Caco-2 (cell line): ENCODE data around the gene GABRB1. TPM values are rescaled to one million over a fixed set of nuclear protein-coding genes. Genes with fewer than 3 reads are reported as not detected.

ENCODE experiments used
- BruUV-seq: library from RNA; stranded (reverse); fragments of 400-500 nt; replicated peaks from 2 replicates; lab custom pipeline; 2021; lab: Mats Ljungman, UMichigan
- CTCF ChIA-PET: fragments of 300-600 bp; sonication (Branson Sonifier 250); formaldehyde crosslinking; loops from one replicate; lab custom pipeline; 2022; ENCODE audit warnings: antibody characterized with exemption; lab: Charles Lee
- POLR2A ChIA-PET: fragments of 300-600 bp; sonication (Branson Sonifier 250); formaldehyde crosslinking; loops from one replicate; lab custom pipeline; 2022; ENCODE audit warnings: antibody characterized with exemption; lab: Charles Lee
- DNase-seq, 2 experiments: peaks; one replicate each; pipeline versions ENCODE4 v3.0.0 to v3.0.0-alpha.2; 2020 to 2022
- H3K27me3 ChIP-seq: replicated peaks from 2 replicates; pipeline ENCODE4 v1.6.0; 2011; ENCODE audit warnings: low read length; ENCODE audit not compliant: control insufficient read depth, insufficient read depth
- H3K36me3 ChIP-seq: 2 replicates; pipeline ENCODE4 v1.5.1; 2011; ENCODE audit warnings: low read length; ENCODE audit not compliant: control insufficient read depth, insufficient read depth
- H3K4me1 ChIP-seq: fragments of 250-450 bp; sonication (Bioruptor Pico); 2 replicates; pipeline ENCODE4 v1.5.1; 2020; ENCODE audit warnings: mild to moderate bottlenecking
- H3K4me3 ChIP-seq: 2 replicates; pipeline ENCODE4 v1.5.1; 2011; ENCODE audit warnings: low read depth, mild to moderate bottlenecking, control low read depth, low read length
- H3K9me3 ChIP-seq: fragments of 250-450 bp; sonication (Bioruptor Pico); 2 replicates; pipeline ENCODE4 v1.5.1; 2020; ENCODE audit warnings: mild to moderate bottlenecking, moderate library complexity
- H3K27ac Mint-ChIP-seq: one replicate; pipeline ENCODE4 v1.8.0; 2022; ENCODE audit warnings: mixed read lengths; ENCODE audit not compliant: unreplicated experiment
- H3K27me3 Mint-ChIP-seq: one replicate; pipeline ENCODE4 v1.8.0; 2022; ENCODE audit warnings: mixed read lengths; ENCODE audit not compliant: insufficient read depth, unreplicated experiment
- H3K36me3 Mint-ChIP-seq: one replicate; pipeline ENCODE4 v1.8.0; 2022; ENCODE audit warnings: mild to moderate bottlenecking, mixed read lengths; ENCODE audit not compliant: insufficient read depth, unreplicated experiment
- H3K4me1 Mint-ChIP-seq: one replicate; pipeline ENCODE4 v1.8.0; 2022; ENCODE audit warnings: low read depth, mixed read lengths; ENCODE audit not compliant: unreplicated experiment
- H3K4me3 Mint-ChIP-seq: one replicate; pipeline ENCODE4 v1.8.0; 2022; ENCODE audit warnings: mild to moderate bottlenecking, moderate library complexity, mixed read lengths; ENCODE audit not compliant: unreplicated experiment
- H3K9me3 Mint-ChIP-seq: one replicate; pipeline ENCODE4 v1.8.0; 2022; ENCODE audit warnings: mixed read lengths; ENCODE audit not compliant: unreplicated experiment
- CTCF ChIP-seq, 2 experiments: fragments of 200-600 bp in 1 of 2; IDR thresholded peaks; 1 replicate in 1 of 2; 2 replicates in 1 of 2; pipeline versions ENCODE4 v1.5.1 to v1.8.0; 2011 to 2022; ENCODE audit warnings: antibody characterized with exemption in 1 of 2, control low read depth in 1 of 2, inconsistent platforms in 1 of 2, low read depth in 1 of 2, low read length in 1 of 2, mild to moderate bottlenecking in 1 of 2, moderate library complexity in 1 of 2; ENCODE audit not compliant: insufficient read depth in 1 of 2, severe bottlenecking in 1 of 2, unreplicated experiment in 1 of 2
- intact Hi-C: fragments of 100-400 bp; cut with micrococcal nuclease; formaldehyde crosslinking; loops from one replicate; pipeline ENCODE4 v1.10.0; 2022; ENCODE audit not compliant: unreplicated experiment
- total RNA-seq: library from RNA; stranded (reverse); gene quantifications from 2 replicates; pipeline ENCODE4 v1.2.3, GENCODE V29; 2022

Gene GABRB1
- total RNA-seq, 1 experiment from 2014 or later = 10.3 TPM

GRCh38 chr4:47312170-47312569 is 280.8 kb downstream of the GABRB1 start:
- no peak for DNase-seq
- no peaks in the 10 kb centered on the region for H3K9me3 ChIP-seq
- H3K27ac Mint-ChIP-seq = no peak overlapping the region
- no peaks in the 10 kb centered on the region for H3K36me3 ChIP-seq
- ChIA-PET POLR2A (interaction anchor here (0.6 kb wide), 1 partner anchor 79 kb away, joined by 3 read pairs; no protein-coding TSS in a partner anchor), CTCF (no interaction called here)
- no peak for TF ChIP-seq CTCF (IDR thresholded peaks at IDR 0.05; ENCODE audit: insufficient read depth in 1 of 2, low read depth in 1 of 2, low read length in 1 of 2, severe bottlenecking in 1 of 2, unreplicated experiment in 1 of 2)
- H3K4me1 ChIP-seq = no peaks in the 10 kb centered on the region
- no peaks in the 10 kb centered on the region for H3K27me3 Mint-ChIP-seq
- no peak overlapping the region for H3K4me3 Mint-ChIP-seq
- no peak overlapping the region for H3K4me3 ChIP-seq
- no TSS peak for BruUV-seq
- no peaks in the 10 kb centered on the region for H3K9me3 Mint-ChIP-seq
- no peaks in the 10 kb centered on the region for H3K36me3 Mint-ChIP-seq
- H3K27me3 ChIP-seq = no peaks in the 10 kb centered on the region
- peaks cover 7% of the 10 kb centered on the region for H3K4me1 Mint-ChIP-seq
- intact Hi-C loops = no loop called here

GRCh38 chr4:47313384-47313783 is 282.0 kb downstream of the GABRB1 start:
- no peaks in the 10 kb centered on the region for H3K36me3 ChIP-seq
- DNase-seq = no peak
- H3K27me3 ChIP-seq = no peaks in the 10 kb centered on the region
- Mint-ChIP-seq H3K4me1 (peaks cover 7% of the 10 kb centered on the region), H3K36me3 (no peaks in the 10 kb centered on the region), H3K9me3 (no peaks in the 10 kb centered on the region), H3K4me3 (no peak overlapping the region), H3K27me3 (no peaks in the 10 kb centered on the region), H3K27ac (no peak overlapping the region)
- intact Hi-C loops = no loop called here
- no peaks in the 10 kb centered on the region for H3K4me1 ChIP-seq
- ChIA-PET CTCF (no interaction called here), POLR2A (no interaction called here)
- no peaks in the 10 kb centered on the region for H3K9me3 ChIP-seq
- no peak overlapping the region for H3K4me3 ChIP-seq
- BruUV-seq = no TSS peak
- TF ChIP-seq CTCF (IDR thresholded peaks at IDR 0.05; ENCODE audit: insufficient read depth in 1 of 2, low read depth in 1 of 2, low read length in 1 of 2, severe bottlenecking in 1 of 2, unreplicated experiment in 1 of 2) = no peak

GRCh38 chr4:47315346-47315745 is 284.0 kb downstream of the GABRB1 start:
- no peaks in the 10 kb centered on the region for H3K36me3 Mint-ChIP-seq
- Histone ChIP-seq H3K4me1 (no peaks in the 10 kb centered on the region), H3K4me3 (no peak overlapping the region), H3K36me3 (no peaks in the 10 kb centered on the region), H3K9me3 (no peaks in the 10 kb centered on the region), H3K27me3 (no peaks in the 10 kb centered on the region)
- no peak for DNase-seq
- no TSS peak for BruUV-seq
- ChIA-PET POLR2A (no interaction called here), CTCF (no interaction called here)
- no peak for TF ChIP-seq CTCF (IDR thresholded peaks at IDR 0.05; ENCODE audit: insufficient read depth in 1 of 2, low read depth in 1 of 2, low read length in 1 of 2, severe bottlenecking in 1 of 2, unreplicated experiment in 1 of 2)
- no peaks in the 10 kb centered on the region for H3K27me3 Mint-ChIP-seq
- H3K4me3 Mint-ChIP-seq = no peak overlapping the region
- H3K27ac Mint-ChIP-seq = no peak overlapping the region
- no peaks in the 10 kb centered on the region for H3K9me3 Mint-ChIP-seq
- intact Hi-C loops = no loop called here
- peaks cover 7% of the 10 kb centered on the region for H3K4me1 Mint-ChIP-seq
